HepG2 (cell line): Measurements from ENCODE around the gene GNA12. TPM values are rescaled to one million over a fixed set of nuclear protein-coding genes. Genes with fewer than 3 reads are reported as not detected.

ENCODE experiments used
- AHDC1 ChIP-seq: sonication (generic); formaldehyde crosslinking; IDR thresholded peaks from 2 replicates; pipeline ENCODE4 v1.5.1; 2020; ENCODE audit warnings: mild to moderate bottlenecking, missing genetic modification reagents, borderline replicate concordance
- ATRX ChIP-seq: sonication (generic); formaldehyde crosslinking; IDR thresholded peaks from 2 replicates; pipeline ENCODE4 v1.4.0; 2020; ENCODE audit warnings: missing genetic modification reagents, borderline replicate concordance
- CBX5 ChIP-seq: sonication (generic); formaldehyde crosslinking; IDR thresholded peaks from 2 replicates; pipeline ENCODE4 v1.4.0; 2020; ENCODE audit warnings: missing genetic modification reagents, borderline replicate concordance
- HOMEZ ChIP-seq: IDR thresholded peaks from 2 replicates; pipeline ENCODE4 v1.6.1; 2016; ENCODE audit warnings: low read depth
- NFAT5 ChIP-seq: sonication (generic); formaldehyde crosslinking; IDR thresholded peaks from 2 replicates; pipeline ENCODE4 v1.4.0; 2020; ENCODE audit warnings: missing genetic modification reagents
- SIX1 ChIP-seq: sonication (generic); formaldehyde crosslinking; IDR thresholded peaks from 2 replicates; pipeline ENCODE4 v1.4.0; 2020; ENCODE audit warnings: missing genetic modification reagents, borderline replicate concordance
- SUZ12 ChIP-seq: fragments of 150-350 bp; IDR thresholded peaks from 2 replicates; pipeline ENCODE4 v1.6.1; 2014; ENCODE audit warnings: low read depth, low read length
- TEAD3 ChIP-seq: optimal IDR thresholded peaks from 2 replicates; pipeline ENCODE3; 2016; ENCODE audit warnings: borderline replicate concordance
- ZNF546 ChIP-seq: sonication (generic); formaldehyde crosslinking; conservative IDR thresholded peaks from 2 replicates; pipeline ENCODE4 v1.8.1; 2023; ENCODE audit warnings: mild to moderate bottlenecking, missing genetic modification reagents
- ZNF687 ChIP-seq: sonication (generic); formaldehyde crosslinking; IDR thresholded peaks from 2 replicates; pipeline ENCODE4 v1.5.1; 2020; ENCODE audit warnings: mild to moderate bottlenecking, missing genetic modification reagents, moderate library complexity
- polyA plus RNA-seq, 8 experiments: library from polyadenylated mRNA; depleted of rRNA in 3 of 8; stranded (reverse) in 7 of 8; unstranded in 1 of 8; fragments of >200 nt; fragmentation: Illumina TruSeq in 4 of 8; extraction: Trizol in 4 of 8; gene quantifications; 2 replicates each; pipeline versions ENCODE4 v1.2.1 to v1.2.3, GENCODE V29; 2011 to 2016; ENCODE audit warnings: low read depth in 4 of 8, missing spikeins in 1 of 8, mixed read lengths in 1 of 8; ENCODE audit not compliant: insufficient read depth in 1 of 8
- total RNA-seq, 5 experiments: library from RNA; depleted of rRNA; stranded (reverse); fragments of >200 nt; fragmentation: Illumina TruSeq; extraction: Trizol; gene quantifications; 2 replicates each; pipeline ENCODE4 v1.2.3, GENCODE V29; 2016; ENCODE audit warnings: low read depth in 1 of 5

GNA12 gene
- total and polyA plus RNA-seq, 2 of the 13 experiments (the other 11 are each of a cell fraction or from before 2014, with no cell fraction given): 16.2 to 50.9 TPM

- TF ChIP-seq AHDC1 (CRISPR knock-in tag) (peak; percentile 41; the same call in 1 of the 2 replicates), NFAT5 (CRISPR knock-in tag) (peak; percentile 38; the same call in 1 of the 2 replicates), ZNF687 (CRISPR knock-in tag) (peak; percentile 99), ATRX (CRISPR knock-in tag) (no peak), CBX5 (CRISPR knock-in tag) (peak; percentile 91), SUZ12 (no peak), ZNF546 (CRISPR knock-in tag) (no peak), HOMEZ (CRISPR knock-in tag) (peak; percentile 60), SIX1 (CRISPR knock-in tag) (0 out of 2 replicates have a peak, but pooled peaks have one; percentile 20), TEAD3 (CRISPR knock-in tag) (peak; percentile 40)
Observed at GRCh38 chr7:2863461-2864066, 19.5 kb upstream of the GNA12 start (continued).
